HepG2 (cell line): ENCODE measurements around the gene CALN1. TPM values are rescaled to one million over a fixed set of nuclear protein-coding genes. Genes with fewer than 3 reads are reported as not detected.

Experiments used
- ATAC-seq: fragments of 200-7000 bp; cut with Tn5 transposase; 3 replicates; pipeline ENCODE4 v1.9.1; 2020; ENCODE audit warnings: mild to moderate bottlenecking, moderate library complexity
- BruUV-seq: library from RNA; stranded (reverse); fragments of 400-500 nt; replicated peaks from 2 replicates; lab custom pipeline; 2021; lab: Mats Ljungman, UMichigan
- CTCF ChIA-PET: fragments of 300-600 bp; formaldehyde crosslinking; extraction: SDS; loops from one replicate; lab custom pipeline; 2021; ENCODE audit warnings: low total read pairs, inconsistent platforms, low intra/inter-chr PET ratio; lab: Yijun Ruan, JAX
- POLR2A ChIA-PET: fragments of 350-600 bp; sonication (Branson Sonifier 250); formaldehyde crosslinking; loops from one replicate; lab custom pipeline; 2020; ENCODE audit warnings: antibody characterized with exemption, inconsistent platforms; lab: Yijun Ruan, JAX
- DNase-seq: peaks from one replicate; pipeline ENCODE4 v3.0.0-alpha.2; 2015; ENCODE audit warnings: low spot score
- FAIRE-seq: peaks from 3 replicates; lab custom pipeline; 2011; peaks lifted over from hg19 to GRCh38; lab: Jason Lieb, UNC
- H2AFZ ChIP-seq: one replicate; pipeline ENCODE4 v1.6.1; 2011; ENCODE audit warnings: low read length, inconsistent platforms
- H3K27ac ChIP-seq: fragments of 300-600 bp; 3 replicates; pipeline ENCODE4 v1.8.0; 2011; ENCODE audit warnings: mixed run types, mild to moderate bottlenecking, mixed read lengths, low read length, inconsistent platforms; ENCODE audit not compliant: insufficient read depth; ENCODE audit errors: extremely low read length
- H3K27me3 ChIP-seq, 2 experiments: fragments of 200-600 bp in 1 of 2; 2 replicates in 1 of 2; 3 replicates in 1 of 2; pipeline versions ENCODE4 v1.6.0 to v1.8.0; 2011; ENCODE audit warnings: low read length in 2 of 2, mild to moderate bottlenecking in 2 of 2, moderate library complexity in 2 of 2, inconsistent platforms in 1 of 2; ENCODE audit not compliant: insufficient read depth in 2 of 2, control insufficient read depth in 1 of 2
- H3K36me3 ChIP-seq, 2 experiments: fragments of 200-600 bp in 1 of 2; replicated peaks in 1 of 2; 2 replicates in 1 of 2; 3 replicates in 1 of 2; pipeline versions ENCODE4 v1.5.1 to v1.8.0; 2011; ENCODE audit warnings: low read length in 2 of 2, inconsistent platforms in 1 of 2; ENCODE audit not compliant: insufficient read depth in 2 of 2, control insufficient read depth in 1 of 2
- H3K4me1 ChIP-seq: 2 replicates; pipeline ENCODE4 v1.5.1; 2012; ENCODE audit warnings: low read length, inconsistent platforms; ENCODE audit not compliant: insufficient read depth
- H3K4me2 ChIP-seq: 2 replicates; pipeline ENCODE4 v1.6.0; 2011; ENCODE audit warnings: low read depth, low read length, inconsistent platforms
- H3K4me3 ChIP-seq, 3 experiments: fragments of 200-600 bp in 1 of 3; sonication (generic), shearing (Covaris generic) in 1 of 3; replicated peaks in 1 of 3; 2 replicates each; pipeline ENCODE4 v1.5.1; 2011 to 2016; ENCODE audit warnings: low read length in 3 of 3, inconsistent platforms in 2 of 3, low read depth in 2 of 3, mild to moderate bottlenecking in 2 of 3, control low read depth in 1 of 3, mixed read lengths in 1 of 3; ENCODE audit not compliant: insufficient read depth in 1 of 3
- H3K79me2 ChIP-seq: one replicate; pipeline ENCODE4 v1.6.1; 2011; ENCODE audit warnings: low read length, inconsistent platforms; ENCODE audit not compliant: insufficient read depth
- H3K9ac ChIP-seq: 2 replicates; pipeline ENCODE4 v1.6.0; 2011; ENCODE audit warnings: mild to moderate bottlenecking, low read depth, low read length, inconsistent platforms; ENCODE audit not compliant: insufficient read depth
- H3K9me3 ChIP-seq: 2 replicates; pipeline ENCODE4 v1.5.1; 2012; ENCODE audit warnings: mild to moderate bottlenecking, low read length
- H4K20me1 ChIP-seq: 2 replicates; pipeline ENCODE4 v1.6.0; 2011; ENCODE audit warnings: inconsistent platforms, mild to moderate bottlenecking, low read length, moderate library complexity; ENCODE audit not compliant: insufficient read depth
- CEBPG ChIP-seq: IDR thresholded peaks from 2 replicates; pipeline ENCODE4 v1.6.1; 2016
- EED ChIP-seq: sonication (generic); formaldehyde crosslinking; IDR thresholded peaks from 2 replicates; pipeline ENCODE4 v1.5.0; 2020; ENCODE audit warnings: mild to moderate bottlenecking, missing genetic modification reagents
- MIER2 ChIP-seq: IDR thresholded peaks from 2 replicates; pipeline ENCODE4 v1.6.1; 2016; ENCODE audit warnings: missing biosample characterization, missing genetic modification reagents
- MTF1 ChIP-seq: sonication (generic); formaldehyde crosslinking; IDR thresholded peaks from 2 replicates; pipeline ENCODE4 v1.5.0; 2020; ENCODE audit warnings: missing genetic modification reagents
- MZF1 ChIP-seq: sonication (generic); formaldehyde crosslinking; IDR thresholded peaks from 2 replicates; pipeline ENCODE4 v1.8.1; 2023; ENCODE audit warnings: mild to moderate bottlenecking, missing genetic modification reagents, borderline replicate concordance
- PAX8 ChIP-seq: sonication (generic); formaldehyde crosslinking; IDR thresholded peaks from 2 replicates; pipeline ENCODE4 v1.8.0; 2022; ENCODE audit warnings: mild to moderate bottlenecking, missing genetic modification reagents, borderline replicate concordance
- PHB2 ChIP-seq: fragments of 450-650 bp; IDR thresholded peaks from 2 replicates; pipeline ENCODE4 v1.6.1; 2018; ENCODE audit not compliant: partially characterized antibody
- TRIM24 ChIP-seq: sonication (generic); formaldehyde crosslinking; IDR thresholded peaks from 2 replicates; pipeline ENCODE4 v1.8.0; 2022; ENCODE audit warnings: mild to moderate bottlenecking, missing genetic modification reagents
- ZGPAT ChIP-seq: IDR thresholded peaks from 2 replicates; pipeline ENCODE4 v1.6.1; 2016; ENCODE audit warnings: mild to moderate bottlenecking
- ZIK1 ChIP-seq: sonication (generic); formaldehyde crosslinking; IDR thresholded peaks from 2 replicates; pipeline ENCODE4 v1.5.0; 2020; ENCODE audit warnings: mild to moderate bottlenecking, low read depth, missing genetic modification reagents, borderline replicate concordance
- ZNF562 ChIP-seq: sonication (generic); formaldehyde crosslinking; IDR thresholded peaks from 2 replicates; pipeline ENCODE4 v1.8.0; 2022; ENCODE audit warnings: missing genetic modification reagents, borderline replicate concordance
- ZNF709 ChIP-seq: sonication (generic); formaldehyde crosslinking; IDR thresholded peaks from 2 replicates; pipeline ENCODE4 v1.5.0; 2020; ENCODE audit warnings: mild to moderate bottlenecking, missing genetic modification reagents
- ZNF749 ChIP-seq: sonication (generic); formaldehyde crosslinking; IDR thresholded peaks from 2 replicates; pipeline ENCODE4 v1.8.0; 2022; ENCODE audit warnings: mild to moderate bottlenecking, missing genetic modification reagents, moderate library complexity, borderline replicate concordance
- ZNF773 ChIP-seq: sonication (generic); formaldehyde crosslinking; IDR thresholded peaks from 2 replicates; pipeline ENCODE4 v1.4.0; 2020; ENCODE audit warnings: missing genetic modification reagents, borderline replicate concordance
- ZNF777 ChIP-seq: sonication (generic); formaldehyde crosslinking; IDR thresholded peaks from 2 replicates; pipeline ENCODE4 v1.4.0; 2020; ENCODE audit warnings: missing genetic modification reagents
- WGBS: methylation state at CpG from one replicate; pipeline ENCODE4 v1.1.6; 2017; ENCODE audit warnings: low lambda C conversion rate; 5-methylcytosine and 5-hydroxymethylcytosine counted together
- in situ Hi-C: cut with HindIII; loops from 2 replicates; pipeline ENCODE4 v1.10.0; 2017; ENCODE audit warnings: low pct_unique_long_range_greater_than_20kb; ENCODE audit not compliant: extremely low pct_ligation_motif_present
- intact Hi-C: fragments of 100-400 bp; cut with micrococcal nuclease; formaldehyde crosslinking; loops from one replicate; pipeline ENCODE4 v1.10.0; 2022; ENCODE audit not compliant: unreplicated experiment
- polyA plus RNA-seq, 8 experiments: library from polyadenylated mRNA; depleted of rRNA in 3 of 8; stranded (reverse) in 7 of 8; unstranded in 1 of 8; fragments of >200 nt; fragmentation: Illumina TruSeq in 4 of 8; extraction: Trizol in 4 of 8; gene quantifications; 2 replicates each; pipeline versions ENCODE4 v1.2.1 to v1.2.3, GENCODE V29; 2011 to 2016; ENCODE audit warnings: low read depth in 4 of 8, missing spikeins in 1 of 8, mixed read lengths in 1 of 8; ENCODE audit not compliant: insufficient read depth in 1 of 8
- total RNA-seq, 5 experiments: library from RNA; depleted of rRNA; stranded (reverse); fragments of >200 nt; fragmentation: Illumina TruSeq; extraction: Trizol; gene quantifications; 2 replicates each; pipeline ENCODE4 v1.2.3, GENCODE V29; 2016; ENCODE audit warnings: low read depth in 1 of 5
- TF ChIP-seq, protein P1 (sequence below): IDR thresholded peaks from 2 replicates; pipeline ENCODE4 v1.6.1; 2016; ENCODE audit warnings: control low read depth

Gene CALN1
- total and polyA plus RNA-seq, 2 of the 13 experiments (the other 11 are each of a cell fraction or from before 2014, with no cell fraction given) = not detected

DNA sequence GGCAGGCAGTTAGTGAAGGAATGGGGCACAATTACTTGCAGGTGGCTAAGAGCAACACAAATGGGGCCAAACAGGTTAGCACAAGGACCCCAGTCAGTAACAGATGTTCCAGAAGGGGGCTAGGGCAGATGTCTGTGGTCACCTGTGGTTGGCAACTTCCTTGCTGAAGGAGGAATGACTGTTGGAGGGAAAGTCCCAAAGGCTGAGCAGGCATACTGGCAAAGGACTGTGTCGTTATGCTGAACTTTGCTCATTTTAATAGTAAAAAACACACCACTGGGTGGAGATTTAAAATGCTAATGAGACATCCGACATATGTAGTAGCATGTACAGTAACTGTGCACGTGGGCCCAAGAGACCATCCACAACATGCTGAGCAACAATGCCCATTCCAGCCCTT, 511.6 kb downstream of the CALN1 start:
- no peak for ATAC-seq
- Histone ChIP-seq H2AFZ (no peak overlapping the region), H3K36me3 (no peaks in the 10 kb centered on the region), H3K79me2 (no peaks in the 10 kb centered on the region), H4K20me1 (no peaks in the 10 kb centered on the region), H3K9ac (no peak overlapping the region), H3K27me3 (no peaks in the 10 kb centered on the region), H3K4me3 (no peak overlapping the region), H3K27ac (no peak overlapping the region), H3K4me1 (no peaks in the 10 kb centered on the region), H3K9me3 (no peaks in the 10 kb centered on the region), H3K4me2 (no peak overlapping the region)
- WGBS = 3% methylated on average over 3 of the region's 3 CpGs
- ChIA-PET CTCF (no interaction called here), POLR2A (no interaction called here)
- intact Hi-C loops = no loop called here
- no TSS peak for BruUV-seq
- in situ Hi-C loops = no loop called here
- TF ChIP-seq TRIM24 (CRISPR knock-in tag) = no peak
- no peak for TF ChIP-seq ZNF562
- no peak for TF ChIP-seq MZF1 (CRISPR knock-in tag)
- no peak for TF ChIP-seq CEBPG (CRISPR knock-in tag)
- TF ChIP-seq ZNF709 (CRISPR knock-in tag) = no peak
- TF ChIP-seq PHB2 = no peak
- TF ChIP-seq ZIK1 = no peak
- TF ChIP-seq PAX8 (CRISPR knock-in tag) = no peak
- no peak for TF ChIP-seq ZGPAT (CRISPR knock-in tag)
- TF ChIP-seq ZNF777 (CRISPR knock-in tag) = no peak
- no peak for TF ChIP-seq ZNF773 (CRISPR knock-in tag)
- TF ChIP-seq EED (CRISPR knock-in tag) = no peak
- no peak for TF ChIP-seq MIER2 (CRISPR knock-in tag)
- TF ChIP-seq, protein P1, sequence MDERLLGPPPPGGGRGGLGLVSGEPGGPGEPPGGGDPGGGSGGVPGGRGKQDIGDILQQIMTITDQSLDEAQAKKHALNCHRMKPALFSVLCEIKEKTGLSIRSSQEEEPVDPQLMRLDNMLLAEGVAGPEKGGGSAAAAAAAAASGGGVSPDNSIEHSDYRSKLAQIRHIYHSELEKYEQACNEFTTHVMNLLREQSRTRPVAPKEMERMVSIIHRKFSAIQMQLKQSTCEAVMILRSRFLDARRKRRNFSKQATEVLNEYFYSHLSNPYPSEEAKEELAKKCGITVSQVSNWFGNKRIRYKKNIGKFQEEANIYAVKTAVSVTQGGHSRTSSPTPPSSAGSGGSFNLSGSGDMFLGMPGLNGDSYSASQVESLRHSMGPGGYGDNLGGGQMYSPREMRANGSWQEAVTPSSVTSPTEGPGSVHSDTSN (CRISPR knock-in tag) = no peak
- TF ChIP-seq ZNF749 (CRISPR knock-in tag) = no peak
- no peak for TF ChIP-seq MTF1 (CRISPR knock-in tag)
- DNase-seq = no peak
- no peak for FAIRE-seq
